ENCODE measurements around the gene BICRA.
"Not testable (repeated sequence)": the region's sequence is repeated elsewhere in the genome, so short reads cannot be mapped to it uniquely, and the experiment has no call there.

BICRA gene

DNA sequence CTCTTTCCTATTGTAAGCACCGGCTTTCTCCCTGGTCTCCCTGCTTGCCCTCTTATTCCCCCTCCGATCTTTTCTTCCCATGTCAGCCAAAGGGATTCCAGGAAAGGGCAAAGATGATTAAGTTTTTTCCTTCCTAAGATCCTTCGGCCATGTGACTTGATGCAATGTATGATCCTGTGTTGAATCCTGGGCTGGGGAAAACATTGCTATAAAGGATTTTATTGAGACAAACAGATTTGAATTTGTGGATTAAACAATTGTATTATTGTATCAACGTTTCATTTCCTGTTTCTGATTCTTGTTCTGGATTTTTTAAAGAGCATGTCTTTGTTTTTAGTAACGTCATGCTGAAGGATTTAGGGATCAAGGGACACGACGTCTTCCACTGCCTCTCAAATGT, 19.1 kb upstream of the BICRA start:
- no peak overlapping the region for H3K4me3 ChIP-seq (ENCODE audit: low read depth, low read length)
- in situ Hi-C loops (cut with HindIII; ENCODE audit: low sequenced_read_pairs): no loop called here
- DNase-seq (ENCODE audit: low read depth, low spot score): no peak
- TF ChIP-seq, protein P1, sequence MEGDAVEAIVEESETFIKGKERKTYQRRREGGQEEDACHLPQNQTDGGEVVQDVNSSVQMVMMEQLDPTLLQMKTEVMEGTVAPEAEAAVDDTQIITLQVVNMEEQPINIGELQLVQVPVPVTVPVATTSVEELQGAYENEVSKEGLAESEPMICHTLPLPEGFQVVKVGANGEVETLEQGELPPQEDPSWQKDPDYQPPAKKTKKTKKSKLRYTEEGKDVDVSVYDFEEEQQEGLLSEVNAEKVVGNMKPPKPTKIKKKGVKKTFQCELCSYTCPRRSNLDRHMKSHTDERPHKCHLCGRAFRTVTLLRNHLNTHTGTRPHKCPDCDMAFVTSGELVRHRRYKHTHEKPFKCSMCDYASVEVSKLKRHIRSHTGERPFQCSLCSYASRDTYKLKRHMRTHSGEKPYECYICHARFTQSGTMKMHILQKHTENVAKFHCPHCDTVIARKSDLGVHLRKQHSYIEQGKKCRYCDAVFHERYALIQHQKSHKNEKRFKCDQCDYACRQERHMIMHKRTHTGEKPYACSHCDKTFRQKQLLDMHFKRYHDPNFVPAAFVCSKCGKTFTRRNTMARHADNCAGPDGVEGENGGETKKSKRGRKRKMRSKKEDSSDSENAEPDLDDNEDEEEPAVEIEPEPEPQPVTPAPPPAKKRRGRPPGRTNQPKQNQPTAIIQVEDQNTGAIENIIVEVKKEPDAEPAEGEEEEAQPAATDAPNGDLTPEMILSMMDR (IDR thresholded peaks at IDR 0.05; ENCODE audit: low read depth, low read length): no peak

DNA sequence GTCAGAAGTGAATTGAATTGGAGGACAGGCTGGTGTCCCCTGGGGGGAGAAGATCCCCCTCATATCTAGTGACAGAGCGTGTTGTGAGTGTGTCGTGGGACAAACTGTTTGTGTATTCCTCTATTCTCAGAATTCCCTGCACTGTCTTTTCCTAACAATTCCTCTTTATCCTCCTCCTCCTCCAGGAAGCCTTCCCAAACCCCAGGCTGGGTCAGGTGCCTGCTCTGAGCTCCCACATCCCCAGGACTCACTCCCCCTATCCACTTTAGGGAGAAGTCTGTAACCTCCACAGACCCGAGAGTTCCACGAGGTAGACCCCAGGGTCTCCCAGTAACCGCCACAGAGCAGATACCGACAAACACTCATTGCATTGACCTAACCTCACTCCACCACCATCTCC, 15.1 kb upstream of the BICRA start:
- no peak for DNase-seq (ENCODE audit: low read depth, low spot score)
- in situ Hi-C loops (cut with HindIII; ENCODE audit: low sequenced_read_pairs): no loop called here
- no peak overlapping the region for H3K4me3 ChIP-seq (ENCODE audit: low read depth, low read length)
- TF ChIP-seq, protein P1 (IDR thresholded peaks at IDR 0.05; ENCODE audit: low read depth, low read length): no peak

DNA sequence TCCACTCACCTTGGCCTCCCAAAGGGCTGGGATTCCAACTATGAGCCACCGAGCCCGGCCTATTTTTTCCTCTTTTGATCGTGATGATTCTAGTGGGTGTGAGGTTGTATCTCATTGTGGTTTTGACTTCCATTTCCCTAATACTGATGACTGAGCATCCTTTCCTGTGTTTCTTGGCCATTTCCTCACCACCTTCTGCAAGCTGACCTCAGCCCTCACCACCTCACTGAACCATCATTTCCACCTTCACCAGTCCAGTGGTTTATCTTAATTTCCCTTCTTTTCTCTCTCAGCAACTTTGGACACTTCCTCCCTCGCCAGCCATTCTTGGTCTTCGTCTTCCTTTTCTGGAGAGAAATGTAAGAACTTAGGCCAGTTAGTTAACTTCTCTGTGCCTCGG, 13.0 kb upstream of the BICRA start:
- TF ChIP-seq, protein P1 (IDR thresholded peaks at IDR 0.05; ENCODE audit: low read depth, low read length): no peak
- in situ Hi-C loops (cut with HindIII; ENCODE audit: low sequenced_read_pairs): no loop called here
- H3K4me3 ChIP-seq (ENCODE audit: low read depth, low read length): no peak overlapping the region
- no peak for DNase-seq (ENCODE audit: low read depth, low spot score)

DNA sequence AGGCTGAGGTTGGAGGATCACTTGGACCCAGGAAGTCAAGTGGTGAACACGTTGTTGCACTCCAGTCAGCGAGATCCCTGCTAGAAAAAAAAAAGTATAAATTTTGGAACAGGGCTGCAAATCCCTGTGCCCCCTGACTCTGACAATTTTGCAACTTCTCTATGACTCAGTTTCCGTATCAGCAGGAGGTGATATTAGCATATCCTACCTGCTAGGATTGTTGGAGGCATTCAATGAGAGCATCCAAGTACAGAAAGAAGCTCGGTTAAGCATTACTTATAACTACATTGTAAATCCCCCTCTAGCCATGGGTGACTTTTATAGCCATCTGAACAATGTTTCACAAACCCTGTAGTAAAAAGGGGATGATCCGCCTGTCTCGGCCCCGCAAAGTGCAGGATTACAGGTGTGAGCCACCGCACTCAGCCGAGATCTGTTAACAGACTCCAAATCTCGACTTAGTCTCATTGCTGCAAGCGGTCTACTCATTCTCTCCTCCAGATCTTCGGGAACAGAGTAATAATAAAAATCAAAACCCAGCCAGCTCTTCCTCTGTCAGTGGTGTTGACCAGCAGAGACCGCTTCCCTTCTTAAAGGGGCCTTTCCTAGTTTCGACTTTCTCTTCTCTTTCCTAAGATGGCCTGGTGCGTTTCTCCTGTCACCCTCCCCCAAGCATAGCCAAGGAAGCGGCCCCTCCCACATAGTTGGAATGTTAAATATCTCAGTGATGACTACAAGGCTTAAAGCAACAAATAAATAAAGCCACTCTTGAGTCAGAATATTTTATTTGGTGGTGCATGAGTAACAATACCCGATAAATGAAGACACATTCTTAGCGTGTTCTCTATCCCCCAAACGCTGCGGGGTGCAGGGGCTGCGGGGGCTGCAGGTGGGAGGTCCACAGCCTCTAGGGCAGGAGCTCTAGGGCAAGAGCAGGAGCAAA, 10.3 kb upstream of the BICRA start:
- DNase-seq (ENCODE audit: low read depth, low spot score): peak; percentile 97
- in situ Hi-C loops (cut with HindIII; ENCODE audit: low sequenced_read_pairs): no loop called here
- H3K4me3 ChIP-seq (ENCODE audit: low read depth, low read length): peak overlapping the region; percentile 40
- TF ChIP-seq, protein P1 (IDR thresholded peaks at IDR 0.05; ENCODE audit: low read depth, low read length): no peak

DNA sequence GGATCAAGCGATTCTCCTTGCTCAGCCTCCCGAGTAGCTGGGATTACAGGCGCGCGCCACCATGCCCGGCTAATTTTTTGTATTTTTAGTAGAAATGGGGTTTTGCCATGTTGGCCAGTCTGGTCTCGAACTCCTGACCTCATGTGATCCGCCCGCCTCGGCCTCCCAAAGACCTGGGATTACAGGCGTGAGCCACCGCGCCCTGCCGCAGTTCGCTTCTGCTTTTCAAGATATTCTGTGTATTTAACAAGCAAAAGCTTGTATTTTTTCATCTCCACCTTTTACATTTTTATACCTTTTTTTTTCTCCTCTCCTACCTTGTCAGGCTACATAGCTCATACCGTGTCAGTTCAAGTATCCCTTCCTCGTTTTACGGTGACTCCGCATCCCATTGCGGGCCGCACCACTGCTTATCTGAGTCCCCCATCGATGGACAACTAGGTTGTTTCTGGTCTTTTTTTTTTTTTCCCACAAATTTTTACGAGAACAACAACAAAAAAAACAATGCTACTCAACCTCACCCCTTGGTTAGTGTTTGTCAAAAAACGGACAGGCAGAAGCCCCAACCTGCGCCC, 9.2 kb upstream of the BICRA start:
- in situ Hi-C loops (cut with HindIII; ENCODE audit: low sequenced_read_pairs); DNase-seq (ENCODE audit: low read depth, low spot score): not testable (repeated sequence)
- peak overlapping the region; percentile 50 for H3K4me3 ChIP-seq (ENCODE audit: low read depth, low read length)

DNA sequence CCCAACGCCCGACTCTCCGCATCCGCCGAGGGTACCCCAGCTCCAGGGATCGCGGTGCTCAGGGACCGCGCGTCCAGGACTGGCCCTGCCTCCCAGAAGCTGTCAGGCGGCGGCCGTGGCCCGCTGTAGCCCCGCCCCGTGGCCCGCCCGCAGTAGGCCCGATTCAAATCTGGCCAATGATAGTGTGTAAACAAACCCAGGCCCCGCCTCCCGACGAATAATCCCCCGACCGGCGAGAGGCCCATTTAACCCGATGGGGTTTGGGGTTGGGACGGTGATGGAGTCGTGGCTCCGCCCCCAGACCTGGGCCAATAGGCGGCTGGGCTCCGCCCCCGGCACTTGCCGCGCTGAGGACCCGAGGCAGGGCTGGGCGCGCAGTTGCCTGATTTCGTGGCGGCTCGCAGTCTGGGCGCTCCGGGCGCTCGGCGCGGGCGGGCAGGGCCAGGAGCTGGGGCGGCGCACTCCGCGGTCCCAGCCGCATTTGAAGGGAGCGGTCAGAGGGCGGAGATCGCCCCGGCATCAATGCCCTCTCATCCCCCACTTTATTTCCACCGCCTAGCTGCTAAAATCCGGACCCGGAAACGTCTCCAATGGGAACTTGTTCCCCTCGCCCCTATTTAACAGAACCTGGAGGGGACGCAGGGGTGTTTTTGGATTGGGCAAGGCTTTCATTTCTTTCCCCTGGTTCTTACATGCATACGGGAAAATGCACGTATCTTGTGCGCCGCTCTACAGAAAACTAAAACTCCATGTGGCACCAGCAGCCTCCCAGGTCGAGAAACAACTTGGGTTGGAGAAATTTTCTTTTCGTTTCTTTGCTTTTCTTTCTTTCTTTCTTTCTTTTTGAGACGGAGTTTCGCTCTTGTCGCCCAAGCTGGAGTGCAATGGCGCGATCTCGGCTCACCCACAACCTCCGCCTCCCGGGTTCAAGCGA, 8.4 kb upstream of the BICRA start:
- H3K4me3 ChIP-seq (ENCODE audit: low read depth, low read length): peak overlapping the region; percentile 58

More for the DNA sequence above, 8.4 kb upstream of the BICRA start:
- in situ Hi-C loops (cut with HindIII; ENCODE audit: low sequenced_read_pairs): no loop called here
- DNase-seq (ENCODE audit: low read depth, low spot score): peak; percentile 99
- TF ChIP-seq, protein P1 (IDR thresholded peaks at IDR 0.05; ENCODE audit: low read depth, low read length): no peak

Data from astrocyte of the spinal cord (primary cell).